CD4-positive, CD25-positive, alpha-beta regulatory T cell (primary cell): ENCODE data around the gene DMD. TPM values are rescaled to one million over a fixed set of nuclear protein-coding genes. Genes with fewer than 3 reads are reported as not detected.

Experiments
- ATAC-seq, 2 donors: fragments of 150-1000 bp; cut with Tn5 transposase; one replicate each; pipeline ENCODE4 v1.10.0; 2021; ENCODE audit warnings: low read depth in 2 of 2, moderate number of reproducible peaks in 2 of 2, moderate library complexity in 1 of 2
- DNase-seq, 3 donors: peaks; one replicate each; pipeline versions ENCODE4 v3.0.0 to v3.0.0-alpha.2; 2012 to 2022; ENCODE audit warnings: mixed read lengths in 1 of 3
- H3K27ac ChIP-seq: one replicate; pipeline ENCODE4 v1.7.0; 2013; ENCODE audit warnings: mild to moderate bottlenecking, low read length; ENCODE audit not compliant: insufficient read depth, poor library complexity, severe bottlenecking
- H3K27me3 ChIP-seq: one replicate; pipeline ENCODE4 v1.7.0; 2013; ENCODE audit warnings: low read length; ENCODE audit not compliant: control insufficient read depth, insufficient read depth
- H3K36me3 ChIP-seq: one replicate; pipeline ENCODE4 v1.7.0; 2013; ENCODE audit warnings: mild to moderate bottlenecking, low read length, moderate library complexity; ENCODE audit not compliant: control insufficient read depth, insufficient read depth
- H3K4me1 ChIP-seq: 2 replicates; pipeline ENCODE4 v1.7.0; 2013; ENCODE audit warnings: mild to moderate bottlenecking, low read length; ENCODE audit not compliant: insufficient read depth, control insufficient read depth, poor library complexity, severe bottlenecking
- H3K4me3 ChIP-seq: one replicate; pipeline ENCODE4 v1.7.0; 2013; ENCODE audit warnings: low read depth, mild to moderate bottlenecking, low read length, moderate library complexity
- H3K9me3 ChIP-seq, 2 experiments: 1 replicate in 1 of 2; 2 replicates in 1 of 2; pipeline ENCODE4 v1.7.0; 2013; ENCODE audit warnings: low read length in 2 of 2, mild to moderate bottlenecking in 1 of 2, moderate library complexity in 1 of 2; ENCODE audit not compliant: control insufficient read depth in 2 of 2
- H3K27ac Mint-ChIP-seq, 3 donors: one replicate each; pipeline ENCODE4 v1.8.0; 2020 to 2022; ENCODE audit warnings: mild to moderate bottlenecking in 3 of 3, mixed read lengths in 3 of 3, moderate library complexity in 2 of 3
- H3K27me3 Mint-ChIP-seq: one replicate; pipeline ENCODE4 v1.8.0; 2022; ENCODE audit warnings: mild to moderate bottlenecking, mixed read lengths
- H3K36me3 Mint-ChIP-seq: one replicate; pipeline ENCODE4 v1.8.0; 2020; ENCODE audit warnings: mixed read lengths
- H3K4me1 Mint-ChIP-seq, 4 donors: one replicate each; pipeline ENCODE4 v1.8.0; 2020 to 2022; ENCODE audit warnings: mixed read lengths in 4 of 4, mild to moderate bottlenecking in 1 of 4
- H3K4me3 Mint-ChIP-seq, 4 donors: one replicate each; pipeline ENCODE4 v1.8.0; 2020 to 2022; ENCODE audit warnings: mild to moderate bottlenecking in 4 of 4, mixed read lengths in 4 of 4, moderate library complexity in 3 of 4
- H3K9me3 Mint-ChIP-seq, 7 donors: one replicate each; pipeline ENCODE4 v1.8.0; 2020 to 2022; ENCODE audit warnings: mixed read lengths in 7 of 7, mild to moderate bottlenecking in 3 of 7, moderate library complexity in 2 of 7
- polyA plus RNA-seq, 4 donors: library from polyadenylated mRNA; unstranded; fragments of 300-500 nt; fragmentation: Illumina TruSeq; gene quantifications; one replicate each; pipeline ENCODE4 v1.2.3, GENCODE V29; 2021
- total RNA-seq: library from RNA; stranded (reverse); gene quantifications from one replicate; pipeline ENCODE4 v1.2.3, GENCODE V29; 2022

DMD gene
- total and polyA plus RNA-seq, 5 donors from 2014 or later = 0.20 to 2.8 (median 0.98) TPM

GRCh38 chrX:31302573-31303075, 1908.7 kb downstream of the DMD start:
- no peaks in the 10 kb centered on the region for H3K27me3 Mint-ChIP-seq
- peaks cover 0 to 6% (median 0%) of the 10 kb centered on the region in 4 donors for H3K4me1 Mint-ChIP-seq
- Histone ChIP-seq H3K27ac (no peak overlapping the region), H3K9me3 (no peaks in the 10 kb centered on the region), H3K4me1 (no peaks in the 10 kb centered on the region), H3K4me3 (no peak overlapping the region), H3K27me3 (no peaks in the 10 kb centered on the region), H3K36me3 (no peaks in the 10 kb centered on the region)
- no peak overlapping the region for H3K4me3 Mint-ChIP-seq
- peaks cover 0 to 9% (median 2%) of the 10 kb centered on the region in 7 donors for H3K9me3 Mint-ChIP-seq
- DNase-seq = no peak
- no peaks in the 10 kb centered on the region for H3K36me3 Mint-ChIP-seq
- no peak for ATAC-seq
- H3K27ac Mint-ChIP-seq = no peak overlapping the region

GRCh38 chrX:31301941-31302340, 1909.4 kb downstream of the DMD start:
- no peaks in the 10 kb centered on the region for H3K9me3 ChIP-seq
- no peak for DNase-seq
- H3K27me3 ChIP-seq = no peaks in the 10 kb centered on the region
- no peaks in the 10 kb centered on the region for H3K4me1 ChIP-seq
- Mint-ChIP-seq H3K9me3 (peaks cover 0 to 9% (median 2%) of the 10 kb centered on the region in 7 donors), H3K4me3 (no peak overlapping the region), H3K27me3 (no peaks in the 10 kb centered on the region), H3K27ac (no peak overlapping the region), H3K36me3 (no peaks in the 10 kb centered on the region), H3K4me1 (peaks cover 0 to 6% (median 0%) of the 10 kb centered on the region in 4 donors)
- no peak overlapping the region for H3K4me3 ChIP-seq
- no peak overlapping the region for H3K27ac ChIP-seq
- no peaks in the 10 kb centered on the region for H3K36me3 ChIP-seq
- ATAC-seq = no peak

GRCh38 chrX:31301203-31301602, 1910.1 kb downstream of the DMD start:
- Histone ChIP-seq H3K4me1 (no peaks in the 10 kb centered on the region), H3K27ac (no peak overlapping the region), H3K9me3 (no peaks in the 10 kb centered on the region), H3K27me3 (no peaks in the 10 kb centered on the region), H3K4me3 (no peak overlapping the region), H3K36me3 (no peaks in the 10 kb centered on the region)
- H3K27ac Mint-ChIP-seq = no peak overlapping the region
- H3K9me3 Mint-ChIP-seq = peaks cover 0 to 9% (median 2%) of the 10 kb centered on the region in 7 donors
- no peak for DNase-seq
- no peak overlapping the region for H3K4me3 Mint-ChIP-seq
- ATAC-seq = no peak
- H3K36me3 Mint-ChIP-seq = no peaks in the 10 kb centered on the region
- no peaks in the 10 kb centered on the region for H3K27me3 Mint-ChIP-seq
- peaks cover 0 to 6% (median 0%) of the 10 kb centered on the region in 4 donors for H3K4me1 Mint-ChIP-seq

GRCh38 chrX:31298916-31299315, 1912.4 kb downstream of the DMD start:
- H3K36me3 ChIP-seq = no peaks in the 10 kb centered on the region

GRCh38 chrX:31297881-31298280, 1913.5 kb downstream of the DMD start:
- no peaks in the 10 kb centered on the region for H3K36me3 Mint-ChIP-seq
- H3K4me1 Mint-ChIP-seq = no peaks in the 10 kb centered on the region
- no peaks in the 10 kb centered on the region for H3K27me3 Mint-ChIP-seq
- Histone ChIP-seq H3K27me3 (no peaks in the 10 kb centered on the region), H3K4me1 (no peaks in the 10 kb centered on the region), H3K4me3 (no peak overlapping the region), H3K36me3 (no peaks in the 10 kb centered on the region), H3K9me3 (no peaks in the 10 kb centered on the region), H3K27ac (no peak overlapping the region)
- no peak overlapping the region for H3K27ac Mint-ChIP-seq
- no peak for ATAC-seq
- no peak overlapping the region for H3K4me3 Mint-ChIP-seq
- H3K9me3 Mint-ChIP-seq = peaks cover 0 to 9% (median 2%) of the 10 kb centered on the region in 7 donors
- DNase-seq = no peak

More at GRCh38 chrX:31298916-31299315, 1912.4 kb downstream of the DMD start:
- Mint-ChIP-seq H3K9me3 (peaks cover 0 to 9% (median 2%) of the 10 kb centered on the region in 7 donors), H3K36me3 (no peaks in the 10 kb centered on the region), H3K4me1 (no peaks in the 10 kb centered on the region), H3K27ac (no peak overlapping the region), H3K4me3 (no peak overlapping the region), H3K27me3 (no peaks in the 10 kb centered on the region)
- DNase-seq = no peak
- Histone ChIP-seq H3K4me3 (no peak overlapping the region), H3K27ac (no peak overlapping the region), H3K27me3 (no peaks in the 10 kb centered on the region), H3K9me3 (no peaks in the 10 kb centered on the region), H3K4me1 (no peaks in the 10 kb centered on the region)
- ATAC-seq = no peak

- Histone ChIP-seq H3K4me3 (no peak overlapping the region), H3K27ac (no peak overlapping the region), H3K27me3 (no peaks in the 10 kb centered on the region), H3K9me3 (no peaks in the 10 kb centered on the region), H3K36me3 (no peaks in the 10 kb centered on the region), H3K4me1 (no peaks in the 10 kb centered on the region)
- H3K4me3 Mint-ChIP-seq = no peak overlapping the region
- ATAC-seq (no peak), DNase-seq (no peak)
- H3K9me3 Mint-ChIP-seq = peaks cover 0 to 4% (median 0%) of the 10 kb centered on the region in 7 donors
- H3K27ac Mint-ChIP-seq = no peak overlapping the region
- no peaks in the 10 kb centered on the region for H3K4me1 Mint-ChIP-seq
- no peaks in the 10 kb centered on the region for H3K27me3 Mint-ChIP-seq
- no peaks in the 10 kb centered on the region for H3K36me3 Mint-ChIP-seq
These were observed 1916.9 kb downstream of the DMD start for GRCh38 chrX:31294475-31294874.

GRCh38 chrX:31293409-31293808, 1917.9 kb downstream of the DMD start:
- Mint-ChIP-seq H3K4me3 (no peak overlapping the region), H3K27ac (peak overlapping the region in 1 of 3 donors; percentile 69), H3K36me3 (no peaks in the 10 kb centered on the region), H3K27me3 (no peaks in the 10 kb centered on the region), H3K4me1 (no peaks in the 10 kb centered on the region), H3K9me3 (peaks cover 0 to 4% (median 0%) of the 10 kb centered on the region in 7 donors)
- Histone ChIP-seq H3K36me3 (no peaks in the 10 kb centered on the region), H3K4me1 (no peaks in the 10 kb centered on the region), H3K9me3 (no peaks in the 10 kb centered on the region), H3K4me3 (no peak overlapping the region), H3K27ac (no peak overlapping the region), H3K27me3 (no peaks in the 10 kb centered on the region)
- ATAC-seq (no peak), DNase-seq (no peak)

- DNase-seq (no peak), ATAC-seq (no peak)
- Histone ChIP-seq H3K9me3 (no peaks in the 10 kb centered on the region), H3K27ac (no peak overlapping the region), H3K27me3 (no peaks in the 10 kb centered on the region), H3K36me3 (no peaks in the 10 kb centered on the region), H3K4me3 (no peak overlapping the region), H3K4me1 (no peaks in the 10 kb centered on the region)
- no peaks in the 10 kb centered on the region for H3K4me1 Mint-ChIP-seq
- H3K27me3 Mint-ChIP-seq = no peaks in the 10 kb centered on the region
- H3K4me3 Mint-ChIP-seq = no peak overlapping the region
- peaks cover 0 to 2% (median 0%) of the 10 kb centered on the region in 7 donors for H3K9me3 Mint-ChIP-seq
- no peak overlapping the region for H3K27ac Mint-ChIP-seq
- no peaks in the 10 kb centered on the region for H3K36me3 Mint-ChIP-seq
These were observed 1920.2 kb downstream of the DMD start for GRCh38 chrX:31291131-31291530.
